GM12878 (cell line): ENCODE data around the gene PUM2.

Source experiments
- BACH1 ChIP-seq: fragments of 450-650 bp; IDR thresholded peaks from 2 replicates; pipeline ENCODE4 v1.6.1; 2017; ENCODE audit warnings: mild to moderate bottlenecking, borderline replicate concordance
- EED ChIP-seq: sonication (generic); IDR thresholded peaks from 2 replicates; pipeline ENCODE4 v1.6.1; 2016; ENCODE audit warnings: antibody characterized with exemption, low read depth
- EZH2 ChIP-seq: IDR thresholded peaks from 2 replicates; pipeline ENCODE4 v1.6.1; 2012; ENCODE audit warnings: low read depth, mild to moderate bottlenecking, control low read depth, inconsistent platforms, low read length, borderline replicate concordance; ENCODE audit not compliant: control insufficient read depth
- NRF1 ChIP-seq: conservative IDR thresholded peaks from 2 replicates; pipeline ENCODE4 v1.6.1; 2011; ENCODE audit warnings: mild to moderate bottlenecking, low read depth, low read length, improper control_type of control experiment
- POLR2A ChIP-seq: IDR thresholded peaks from 2 replicates; pipeline ENCODE4 v1.6.1; 2011; ENCODE audit warnings: low read depth, mild to moderate bottlenecking, low read length
- SIN3A ChIP-seq: IDR thresholded peaks from 2 replicates; pipeline ENCODE4 v1.6.1; 2012; ENCODE audit warnings: low read depth, low read length, improper control_type of control experiment
- TF ChIP-seq, protein P1 (sequence below), 3 experiments: IDR thresholded peaks in 2 of 3; conservative IDR thresholded peaks in 1 of 3; 2 replicates each; pipeline ENCODE4 v1.5.1; 2011; ENCODE audit warnings: low read depth in 3 of 3, low read length in 3 of 3, mild to moderate bottlenecking in 3 of 3, control low read depth in 2 of 3, moderate library complexity in 2 of 3, inconsistent platforms in 1 of 3, mixed read lengths in 1 of 3; ENCODE audit not compliant: control insufficient read depth in 2 of 3, insufficient read depth in 1 of 3; ENCODE audit errors: extremely low read depth in 1 of 3
- TF ChIP-seq, protein P2 (sequence below): fragments of 450-650 bp; IDR thresholded peaks from 2 replicates; pipeline ENCODE4 v1.6.1; 2018; ENCODE audit warnings: mild to moderate bottlenecking, low read depth, moderate library complexity; ENCODE audit not compliant: partially characterized antibody

DNA sequence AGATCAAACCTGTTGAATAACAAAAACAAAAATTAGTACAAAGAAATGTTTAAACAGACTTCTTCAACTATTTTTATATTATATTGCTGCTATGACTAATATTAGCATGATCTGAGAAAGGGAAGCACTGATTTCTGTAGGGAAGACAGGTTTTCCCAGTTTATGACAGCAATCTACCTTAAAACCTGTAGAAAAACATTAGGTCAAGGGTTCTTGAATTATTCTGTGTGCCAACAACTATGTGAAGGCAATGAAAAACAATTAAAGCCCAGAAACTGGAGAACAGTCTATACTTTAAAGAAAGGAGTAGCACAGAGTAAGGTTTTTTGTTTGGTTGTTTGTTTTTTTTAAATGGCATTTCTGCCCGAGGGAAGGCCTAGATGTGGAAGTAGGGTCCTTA is 23.3 kb downstream of the PUM2 start:
- TF ChIP-seq, protein P1, sequence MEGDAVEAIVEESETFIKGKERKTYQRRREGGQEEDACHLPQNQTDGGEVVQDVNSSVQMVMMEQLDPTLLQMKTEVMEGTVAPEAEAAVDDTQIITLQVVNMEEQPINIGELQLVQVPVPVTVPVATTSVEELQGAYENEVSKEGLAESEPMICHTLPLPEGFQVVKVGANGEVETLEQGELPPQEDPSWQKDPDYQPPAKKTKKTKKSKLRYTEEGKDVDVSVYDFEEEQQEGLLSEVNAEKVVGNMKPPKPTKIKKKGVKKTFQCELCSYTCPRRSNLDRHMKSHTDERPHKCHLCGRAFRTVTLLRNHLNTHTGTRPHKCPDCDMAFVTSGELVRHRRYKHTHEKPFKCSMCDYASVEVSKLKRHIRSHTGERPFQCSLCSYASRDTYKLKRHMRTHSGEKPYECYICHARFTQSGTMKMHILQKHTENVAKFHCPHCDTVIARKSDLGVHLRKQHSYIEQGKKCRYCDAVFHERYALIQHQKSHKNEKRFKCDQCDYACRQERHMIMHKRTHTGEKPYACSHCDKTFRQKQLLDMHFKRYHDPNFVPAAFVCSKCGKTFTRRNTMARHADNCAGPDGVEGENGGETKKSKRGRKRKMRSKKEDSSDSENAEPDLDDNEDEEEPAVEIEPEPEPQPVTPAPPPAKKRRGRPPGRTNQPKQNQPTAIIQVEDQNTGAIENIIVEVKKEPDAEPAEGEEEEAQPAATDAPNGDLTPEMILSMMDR (IDR thresholded peaks at IDR 0.05 in 2 of 3, conservative IDR thresholded peaks at IDR 0.05 in 1 of 3; ENCODE audit: control insufficient read depth in 2 of 3, extremely low read depth in 1 of 3, insufficient read depth in 1 of 3, low read depth in 3 of 3, low read length in 3 of 3), result no peak
- no peak for TF ChIP-seq NRF1
- TF ChIP-seq SIN3A, result no peak
- TF ChIP-seq EED, result no peak
- TF ChIP-seq, protein P2, sequence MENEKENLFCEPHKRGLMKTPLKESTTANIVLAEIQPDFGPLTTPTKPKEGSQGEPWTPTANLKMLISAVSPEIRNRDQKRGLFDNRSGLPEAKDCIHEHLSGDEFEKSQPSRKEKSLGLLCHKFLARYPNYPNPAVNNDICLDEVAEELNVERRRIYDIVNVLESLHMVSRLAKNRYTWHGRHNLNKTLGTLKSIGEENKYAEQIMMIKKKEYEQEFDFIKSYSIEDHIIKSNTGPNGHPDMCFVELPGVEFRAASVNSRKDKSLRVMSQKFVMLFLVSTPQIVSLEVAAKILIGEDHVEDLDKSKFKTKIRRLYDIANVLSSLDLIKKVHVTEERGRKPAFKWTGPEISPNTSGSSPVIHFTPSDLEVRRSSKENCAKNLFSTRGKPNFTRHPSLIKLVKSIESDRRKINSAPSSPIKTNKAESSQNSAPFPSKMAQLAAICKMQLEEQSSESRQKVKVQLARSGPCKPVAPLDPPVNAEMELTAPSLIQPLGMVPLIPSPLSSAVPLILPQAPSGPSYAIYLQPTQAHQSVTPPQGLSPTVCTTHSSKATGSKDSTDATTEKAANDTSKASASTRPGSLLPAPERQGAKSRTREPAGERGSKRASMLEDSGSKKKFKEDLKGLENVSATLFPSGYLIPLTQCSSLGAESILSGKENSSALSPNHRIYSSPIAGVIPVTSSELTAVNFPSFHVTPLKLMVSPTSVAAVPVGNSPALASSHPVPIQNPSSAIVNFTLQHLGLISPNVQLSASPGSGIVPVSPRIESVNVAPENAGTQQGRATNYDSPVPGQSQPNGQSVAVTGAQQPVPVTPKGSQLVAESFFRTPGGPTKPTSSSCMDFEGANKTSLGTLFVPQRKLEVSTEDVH, result no peak
- no peak for TF ChIP-seq POLR2A
- no peak for TF ChIP-seq EZH2
- no peak for TF ChIP-seq BACH1
